ENCODE data around the gene RAB10. TPM values are rescaled to one million over a fixed set of nuclear protein-coding genes. Genes with fewer than 3 reads are reported as not detected.

RAB10 gene
- total and polyA plus RNA-seq, 4 donors, result 37.6 to 149 (median 85.2) TPM

GRCh38 chr2:26178246-26178645, 144.4 kb downstream of the RAB10 start:
- Histone ChIP-seq H3K9ac (ENCODE audit: insufficient read depth in 1 of 2, low read length in 2 of 2) (no peak overlapping the region), H3K9me3 (ENCODE audit: control insufficient read depth in 4 of 4, insufficient read depth in 3 of 4, low read length in 3 of 4) (no peaks in the 10 kb centered on the region), H3K36me3 (ENCODE audit: control insufficient read depth in 4 of 4, insufficient read depth in 4 of 4, low read length in 4 of 4) (no peaks in the 10 kb centered on the region), H3K4me1 (ENCODE audit: control insufficient read depth in 5 of 5, insufficient read depth in 5 of 5, low read length in 5 of 5) (peaks cover 0 to 33% (median 6%) of the 10 kb centered on the region in 5 donors), H3K27ac (ENCODE audit: low read depth in 1 of 2, low read length in 1 of 2) (no peak overlapping the region), H3K4me3 (no peak overlapping the region), H3K27me3 (ENCODE audit: control insufficient read depth in 3 of 3, insufficient read depth in 3 of 3, low read length in 2 of 3) (peaks cover 0 to 6% (median 5%) of the 10 kb centered on the region in 3 donors)
- TF ChIP-seq, protein P1, sequence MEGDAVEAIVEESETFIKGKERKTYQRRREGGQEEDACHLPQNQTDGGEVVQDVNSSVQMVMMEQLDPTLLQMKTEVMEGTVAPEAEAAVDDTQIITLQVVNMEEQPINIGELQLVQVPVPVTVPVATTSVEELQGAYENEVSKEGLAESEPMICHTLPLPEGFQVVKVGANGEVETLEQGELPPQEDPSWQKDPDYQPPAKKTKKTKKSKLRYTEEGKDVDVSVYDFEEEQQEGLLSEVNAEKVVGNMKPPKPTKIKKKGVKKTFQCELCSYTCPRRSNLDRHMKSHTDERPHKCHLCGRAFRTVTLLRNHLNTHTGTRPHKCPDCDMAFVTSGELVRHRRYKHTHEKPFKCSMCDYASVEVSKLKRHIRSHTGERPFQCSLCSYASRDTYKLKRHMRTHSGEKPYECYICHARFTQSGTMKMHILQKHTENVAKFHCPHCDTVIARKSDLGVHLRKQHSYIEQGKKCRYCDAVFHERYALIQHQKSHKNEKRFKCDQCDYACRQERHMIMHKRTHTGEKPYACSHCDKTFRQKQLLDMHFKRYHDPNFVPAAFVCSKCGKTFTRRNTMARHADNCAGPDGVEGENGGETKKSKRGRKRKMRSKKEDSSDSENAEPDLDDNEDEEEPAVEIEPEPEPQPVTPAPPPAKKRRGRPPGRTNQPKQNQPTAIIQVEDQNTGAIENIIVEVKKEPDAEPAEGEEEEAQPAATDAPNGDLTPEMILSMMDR (IDR thresholded peaks at IDR 0.05; ENCODE audit: control extremely low read depth, extremely low read depth), result no peak
- WGBS, 2 donors, result 96 to 97% methylated on average over 3 of the region's 3 CpGs
- no peak for DNase-seq
- ATAC-seq (ENCODE audit: insufficient read depth, low FRiP score), result no peak

- Histone ChIP-seq H3K36me3 (ENCODE audit: control insufficient read depth in 4 of 4, insufficient read depth in 4 of 4, low read length in 4 of 4) (no peaks in the 10 kb centered on the region), H3K27ac (ENCODE audit: low read depth in 1 of 2, low read length in 1 of 2) (no peak overlapping the region), H3K4me3 (peak overlapping the region; percentile 14), H3K9me3 (ENCODE audit: control insufficient read depth in 4 of 4, insufficient read depth in 3 of 4, low read length in 3 of 4) (no peaks in the 10 kb centered on the region), H3K4me1 (ENCODE audit: control insufficient read depth in 5 of 5, insufficient read depth in 5 of 5, low read length in 5 of 5) (peaks cover 0 to 33% (median 6%) of the 10 kb centered on the region in 5 donors), H3K27me3 (ENCODE audit: control insufficient read depth in 3 of 3, insufficient read depth in 3 of 3, low read length in 2 of 3) (peaks cover 0 to 7% (median 6%) of the 10 kb centered on the region in 3 donors), H3K9ac (ENCODE audit: insufficient read depth in 1 of 2, low read length in 2 of 2) (peak overlapping the region in 1 of 2 donors; percentile 23)
- DNase-seq (peak; percentile 65 to 70 (median 65)), ATAC-seq (ENCODE audit: insufficient read depth, low FRiP score) (peak; percentile 37)
- WGBS, 2 donors, result 3 to 13% methylated on average over 34 to 48 of the region's 48 CpGs
- TF ChIP-seq, protein P1 (IDR thresholded peaks at IDR 0.05; ENCODE audit: control extremely low read depth, extremely low read depth), result no peak
These were observed 145.0 kb downstream of the RAB10 start for GRCh38 chr2:26178746-26179436.

DNA sequence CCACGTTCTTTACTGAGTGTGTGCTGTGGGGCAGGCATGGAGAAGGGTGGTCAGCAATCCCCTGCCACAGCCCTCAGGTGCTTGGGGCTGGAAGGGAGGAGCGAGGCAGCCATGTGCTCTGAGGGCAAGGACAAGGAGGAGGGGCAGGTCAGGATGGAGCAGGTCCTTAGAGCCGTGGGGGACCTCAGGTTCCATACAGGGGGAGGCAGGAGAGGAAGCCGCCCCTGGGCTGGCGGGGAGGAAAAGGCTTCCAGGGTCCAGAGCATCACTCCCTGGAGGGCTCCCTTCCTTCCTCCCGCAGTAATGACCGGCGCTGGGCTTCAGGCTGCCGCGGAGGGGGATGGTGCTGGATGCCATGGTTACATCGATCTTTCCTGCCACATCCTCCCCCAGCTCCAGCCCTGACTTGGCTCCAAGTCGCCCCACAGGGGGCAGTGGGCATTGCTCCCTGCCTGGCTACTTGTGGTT, 145.6 kb downstream of the RAB10 start:
- DNase-seq (peak in 1 of 3 donors; percentile 35), ATAC-seq (ENCODE audit: insufficient read depth, low FRiP score) (no peak)
- no peak overlapping the region for H3K4me3 ChIP-seq
- 12 to 28% methylated on average over 10 to 12 of the region's 12 CpGs for WGBS, 2 donors
- H3K9me3 ChIP-seq (ENCODE audit: control insufficient read depth in 4 of 4, insufficient read depth in 3 of 4, low read length in 3 of 4), result no peaks in the 10 kb centered on the region
- peak overlapping the region in 1 of 2 donors; percentile 23 for H3K9ac ChIP-seq (ENCODE audit: insufficient read depth in 1 of 2, low read length in 2 of 2)
- H3K4me1 ChIP-seq (ENCODE audit: control insufficient read depth in 5 of 5, insufficient read depth in 5 of 5, low read length in 5 of 5), result peaks cover 0 to 31% (median 6%) of the 10 kb centered on the region in 5 donors
- TF ChIP-seq, protein P1 (IDR thresholded peaks at IDR 0.05; ENCODE audit: control extremely low read depth, extremely low read depth), result no peak
- H3K27me3 ChIP-seq (ENCODE audit: control insufficient read depth in 3 of 3, insufficient read depth in 3 of 3, low read length in 2 of 3), result peaks cover 0 to 5% (median 4%) of the 10 kb centered on the region in 3 donors
- no peaks in the 10 kb centered on the region for H3K36me3 ChIP-seq (ENCODE audit: control insufficient read depth in 4 of 4, insufficient read depth in 4 of 4, low read length in 4 of 4)
- H3K27ac ChIP-seq (ENCODE audit: low read depth in 1 of 2, low read length in 1 of 2), result no peak overlapping the region
